Measurements from ENCODE around the gene KRTAP10-6.
"Not testable (repeated sequence)": the region's sequence is repeated elsewhere in the genome, so short reads cannot be mapped to it uniquely, and the experiment has no call there.

Gene KRTAP10-6

DNA sequence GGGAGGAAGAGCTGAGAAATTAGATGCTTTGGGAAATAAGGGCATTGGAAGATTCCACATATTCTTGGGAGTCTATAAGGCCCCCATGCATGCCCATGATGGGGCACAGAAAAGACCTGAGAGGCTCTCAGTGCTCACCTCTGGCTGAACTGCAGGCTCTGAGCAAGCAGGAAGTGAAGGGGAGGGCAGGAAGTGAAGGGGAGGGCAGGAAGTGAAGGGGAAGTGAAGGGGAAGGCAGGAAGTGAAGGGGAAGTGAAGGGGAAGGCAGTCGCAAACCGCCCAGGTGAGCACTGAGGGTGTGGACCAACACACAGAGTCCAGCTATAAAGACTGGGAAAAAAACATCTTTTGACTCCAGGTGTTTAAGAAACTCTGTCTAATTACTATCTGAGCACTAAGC is 38.1 kb upstream of the KRTAP10-6 start:
- TF ChIP-seq GABPA (IDR thresholded peaks at IDR 0.05; ENCODE audit: low read depth) (no peak), POLR2AphosphoS5 (IDR thresholded peaks at IDR 0.05; ENCODE audit: low read depth) (no peak), SPI1 (IDR thresholded peaks at IDR 0.05; ENCODE audit: borderline replicate concordance, low read depth) (no peak)
- TF ChIP-seq, protein P1, sequence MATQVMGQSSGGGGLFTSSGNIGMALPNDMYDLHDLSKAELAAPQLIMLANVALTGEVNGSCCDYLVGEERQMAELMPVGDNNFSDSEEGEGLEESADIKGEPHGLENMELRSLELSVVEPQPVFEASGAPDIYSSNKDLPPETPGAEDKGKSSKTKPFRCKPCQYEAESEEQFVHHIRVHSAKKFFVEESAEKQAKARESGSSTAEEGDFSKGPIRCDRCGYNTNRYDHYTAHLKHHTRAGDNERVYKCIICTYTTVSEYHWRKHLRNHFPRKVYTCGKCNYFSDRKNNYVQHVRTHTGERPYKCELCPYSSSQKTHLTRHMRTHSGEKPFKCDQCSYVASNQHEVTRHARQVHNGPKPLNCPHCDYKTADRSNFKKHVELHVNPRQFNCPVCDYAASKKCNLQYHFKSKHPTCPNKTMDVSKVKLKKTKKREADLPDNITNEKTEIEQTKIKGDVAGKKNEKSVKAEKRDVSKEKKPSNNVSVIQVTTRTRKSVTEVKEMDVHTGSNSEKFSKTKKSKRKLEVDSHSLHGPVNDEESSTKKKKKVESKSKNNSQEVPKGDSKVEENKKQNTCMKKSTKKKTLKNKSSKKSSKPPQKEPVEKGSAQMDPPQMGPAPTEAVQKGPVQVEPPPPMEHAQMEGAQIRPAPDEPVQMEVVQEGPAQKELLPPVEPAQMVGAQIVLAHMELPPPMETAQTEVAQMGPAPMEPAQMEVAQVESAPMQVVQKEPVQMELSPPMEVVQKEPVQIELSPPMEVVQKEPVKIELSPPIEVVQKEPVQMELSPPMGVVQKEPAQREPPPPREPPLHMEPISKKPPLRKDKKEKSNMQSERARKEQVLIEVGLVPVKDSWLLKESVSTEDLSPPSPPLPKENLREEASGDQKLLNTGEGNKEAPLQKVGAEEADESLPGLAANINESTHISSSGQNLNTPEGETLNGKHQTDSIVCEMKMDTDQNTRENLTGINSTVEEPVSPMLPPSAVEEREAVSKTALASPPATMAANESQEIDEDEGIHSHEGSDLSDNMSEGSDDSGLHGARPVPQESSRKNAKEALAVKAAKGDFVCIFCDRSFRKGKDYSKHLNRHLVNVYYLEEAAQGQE (IDR thresholded peaks at IDR 0.05; ENCODE audit: insufficient replicate concordance, low read depth) = no peak
- TF ChIP-seq, protein P2, sequence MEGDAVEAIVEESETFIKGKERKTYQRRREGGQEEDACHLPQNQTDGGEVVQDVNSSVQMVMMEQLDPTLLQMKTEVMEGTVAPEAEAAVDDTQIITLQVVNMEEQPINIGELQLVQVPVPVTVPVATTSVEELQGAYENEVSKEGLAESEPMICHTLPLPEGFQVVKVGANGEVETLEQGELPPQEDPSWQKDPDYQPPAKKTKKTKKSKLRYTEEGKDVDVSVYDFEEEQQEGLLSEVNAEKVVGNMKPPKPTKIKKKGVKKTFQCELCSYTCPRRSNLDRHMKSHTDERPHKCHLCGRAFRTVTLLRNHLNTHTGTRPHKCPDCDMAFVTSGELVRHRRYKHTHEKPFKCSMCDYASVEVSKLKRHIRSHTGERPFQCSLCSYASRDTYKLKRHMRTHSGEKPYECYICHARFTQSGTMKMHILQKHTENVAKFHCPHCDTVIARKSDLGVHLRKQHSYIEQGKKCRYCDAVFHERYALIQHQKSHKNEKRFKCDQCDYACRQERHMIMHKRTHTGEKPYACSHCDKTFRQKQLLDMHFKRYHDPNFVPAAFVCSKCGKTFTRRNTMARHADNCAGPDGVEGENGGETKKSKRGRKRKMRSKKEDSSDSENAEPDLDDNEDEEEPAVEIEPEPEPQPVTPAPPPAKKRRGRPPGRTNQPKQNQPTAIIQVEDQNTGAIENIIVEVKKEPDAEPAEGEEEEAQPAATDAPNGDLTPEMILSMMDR (IDR thresholded peaks at IDR 0.05; ENCODE audit: insufficient read depth, low read length) = no peak
- no peak for DNase-seq (ENCODE audit: low read depth in 1 of 2, low spot score in 1 of 2)
- no peak overlapping the region for H3K4me3 ChIP-seq (replicated peaks; ENCODE audit: insufficient read depth, low read length)
- H3K27me3 ChIP-seq (ENCODE audit: insufficient read depth, poor library complexity, severe bottlenecking) = no peaks in the 10 kb centered on the region
- no peak overlapping the region for H3K27ac ChIP-seq (replicated peaks)

DNA sequence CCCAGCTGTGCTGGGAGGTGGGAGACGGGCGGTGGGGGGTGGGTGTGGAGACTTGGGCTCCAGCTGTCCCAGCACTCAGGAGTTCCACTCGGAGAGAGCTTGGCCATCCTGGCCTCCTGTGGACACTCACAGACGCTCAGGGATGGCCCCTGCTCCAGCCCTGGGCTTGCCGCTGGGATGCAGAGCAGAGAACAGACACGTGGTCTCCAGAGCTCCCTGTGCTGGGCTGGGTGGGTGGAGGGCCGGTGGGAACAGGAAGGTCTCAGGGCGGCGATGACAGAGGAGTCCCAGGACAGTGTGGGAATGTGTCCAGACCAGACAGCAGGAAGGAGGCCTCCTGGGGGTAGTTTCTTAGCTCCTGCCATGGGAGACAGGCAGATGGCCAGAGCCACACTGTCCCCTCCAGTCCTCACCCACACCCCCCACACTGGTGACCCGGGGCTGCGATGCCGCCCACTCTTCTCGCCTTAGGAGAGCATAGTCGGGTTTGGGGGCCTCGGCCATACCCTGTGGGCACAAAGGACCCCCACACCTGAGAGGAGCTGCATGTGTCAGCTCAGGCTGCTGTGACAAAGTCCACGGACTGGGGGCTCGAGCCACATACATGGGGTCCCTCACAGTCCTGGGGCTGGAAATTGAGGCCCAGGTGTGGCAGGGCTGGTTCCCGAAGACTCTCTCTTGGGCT is 36.5 kb upstream of the KRTAP10-6 start:
- Histone ChIP-seq H3K4me3 (replicated peaks; ENCODE audit: insufficient read depth, low read length) (no peak overlapping the region), H3K27ac (replicated peaks) (no peak overlapping the region), H3K27me3 (ENCODE audit: insufficient read depth, poor library complexity, severe bottlenecking) (no peaks in the 10 kb centered on the region)
- TF ChIP-seq, protein P2 (IDR thresholded peaks at IDR 0.05; ENCODE audit: insufficient read depth, low read length) = no peak
- TF ChIP-seq, protein P1 (IDR thresholded peaks at IDR 0.05; ENCODE audit: insufficient replicate concordance, low read depth) = no peak
- TF ChIP-seq SPI1 (IDR thresholded peaks at IDR 0.05; ENCODE audit: borderline replicate concordance, low read depth) = no peak
- TF ChIP-seq GABPA (IDR thresholded peaks at IDR 0.05; ENCODE audit: low read depth) = no peak
- no peak for TF ChIP-seq POLR2AphosphoS5 (IDR thresholded peaks at IDR 0.05; ENCODE audit: low read depth)
- no peak for DNase-seq (ENCODE audit: low read depth in 1 of 2, low spot score in 1 of 2)

DNA sequence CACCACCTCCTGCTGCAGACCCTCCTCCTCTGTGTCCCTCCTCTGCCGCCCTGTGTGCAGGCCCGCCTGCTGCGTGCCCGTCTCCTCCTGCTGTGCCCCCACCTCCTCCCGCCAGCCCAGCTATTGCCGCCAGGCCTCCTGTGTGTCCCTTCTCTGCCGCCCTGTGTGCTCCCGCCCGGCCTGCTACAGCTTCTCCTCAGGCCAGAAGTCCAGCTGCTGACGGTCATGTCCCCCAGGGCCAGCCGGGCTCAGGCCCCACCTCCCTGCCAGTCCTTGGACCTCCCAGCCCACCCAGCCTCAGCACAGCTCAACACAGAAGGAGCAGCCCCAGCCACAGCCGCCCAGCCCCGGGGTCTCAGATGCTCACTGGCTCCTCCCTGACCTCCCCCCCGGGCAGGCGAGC is 35.5 kb upstream of the KRTAP10-6 start:
- not testable (repeated sequence) for H3K27ac ChIP-seq (replicated peaks); H3K27me3 ChIP-seq (ENCODE audit: insufficient read depth, poor library complexity, severe bottlenecking); DNase-seq (ENCODE audit: low read depth in 1 of 2, low spot score in 1 of 2); H3K4me3 ChIP-seq (replicated peaks; ENCODE audit: insufficient read depth, low read length)

DNA sequence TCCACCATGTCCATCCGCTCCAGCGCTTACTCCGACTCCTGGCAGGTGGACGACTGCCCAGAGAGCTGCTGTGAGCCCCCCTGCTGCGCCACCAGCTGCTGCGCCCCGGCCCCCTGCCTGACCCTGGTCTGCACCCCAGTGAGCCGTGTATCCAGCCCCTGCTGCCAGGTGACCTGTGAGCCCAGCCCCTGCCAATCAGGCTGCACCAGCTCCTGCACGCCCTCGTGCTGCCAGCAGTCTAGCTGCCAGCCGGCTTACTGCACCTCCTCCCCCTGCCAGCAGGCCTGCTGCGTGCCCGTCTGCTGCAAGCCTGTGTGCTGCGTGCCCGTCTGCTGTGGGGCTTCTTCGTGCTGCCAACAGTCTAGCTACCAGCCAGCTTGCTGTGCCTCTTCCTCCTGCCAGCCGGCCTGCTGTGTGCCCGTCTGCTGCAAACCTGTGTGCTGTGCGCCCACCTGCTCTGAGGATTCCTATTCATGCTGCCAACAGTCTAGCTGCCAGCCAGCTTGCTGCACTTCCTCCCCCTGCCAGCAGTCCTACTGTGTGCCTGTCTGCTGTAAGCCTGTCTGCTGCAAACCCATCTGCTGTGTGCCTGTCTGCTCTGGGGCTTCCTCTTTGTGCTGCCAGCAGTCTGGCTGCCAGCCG is 35.0 kb upstream of the KRTAP10-6 start:
- DNase-seq (ENCODE audit: low read depth in 1 of 2, low spot score in 1 of 2); H3K27me3 ChIP-seq (ENCODE audit: insufficient read depth, poor library complexity, severe bottlenecking); H3K27ac ChIP-seq (replicated peaks); H3K4me3 ChIP-seq (replicated peaks; ENCODE audit: insufficient read depth, low read length): not testable (repeated sequence)

All from HL-60 (cell line).